OCI-LY1 (cell line): ENCODE measurements around the gene OSBPL5.

Source experiments
- H2AFZ ChIP-seq: fragments of 200-600 bp; sonication (generic), shearing (Covaris generic); 2 replicates; pipeline ENCODE4 v1.6.0; 2014; ENCODE audit warnings: antibody characterized with exemption, mild to moderate bottlenecking, low read length
- H3F3A ChIP-seq: fragments of 200-600 bp; sonication (generic), shearing (Covaris generic); 2 replicates; pipeline ENCODE4 v1.6.0; 2014; ENCODE audit warnings: mild to moderate bottlenecking, antibody characterized with exemption, low read length, moderate library complexity; ENCODE audit not compliant: insufficient read depth
- H3K27ac ChIP-seq: fragments of 200-600 bp; sonication (generic); 2 replicates; pipeline ENCODE4 v1.5.1; 2014; ENCODE audit warnings: low read length, mixed run types, mild to moderate bottlenecking, low read depth; ENCODE audit not compliant: poor library complexity, severe bottlenecking
- H3K27me3 ChIP-seq: fragments of 200-600 bp; sonication (generic); 2 replicates; pipeline ENCODE4 v1.6.0; 2014; ENCODE audit warnings: antibody characterized with exemption, mild to moderate bottlenecking, low read length, moderate library complexity; ENCODE audit not compliant: insufficient read depth
- H3K36me3 ChIP-seq: fragments of 200-600 bp; sonication (generic); 2 replicates; pipeline ENCODE4 v1.6.1; 2014; ENCODE audit warnings: mild to moderate bottlenecking, antibody characterized with exemption, low read length, moderate library complexity, mixed read lengths; ENCODE audit not compliant: insufficient read depth
- H3K4me1 ChIP-seq: fragments of 200-600 bp; sonication (generic); 2 replicates; pipeline ENCODE4 v1.5.1; 2014; ENCODE audit warnings: mild to moderate bottlenecking, low read length, moderate library complexity; ENCODE audit not compliant: insufficient read depth, severe bottlenecking
- H3K4me2 ChIP-seq: fragments of 200-600 bp; sonication (generic), shearing (Covaris generic); 2 replicates; pipeline ENCODE4 v1.6.1; 2014; ENCODE audit warnings: low read length
- H3K4me3 ChIP-seq: fragments of 200-600 bp; sonication (generic); 2 replicates; pipeline ENCODE4 v1.5.1; 2014; ENCODE audit warnings: low read length, low read depth, mild to moderate bottlenecking, mixed read lengths; ENCODE audit not compliant: poor library complexity, severe bottlenecking
- H3K79me2 ChIP-seq: fragments of 200-600 bp; shearing (Covaris generic); 2 replicates; pipeline ENCODE4 v1.6.1; 2016; ENCODE audit warnings: mixed run types, low read length, mixed read lengths; ENCODE audit not compliant: insufficient read depth
- H3K9ac ChIP-seq: fragments of 200-600 bp; sonication (generic), shearing (Covaris generic); 2 replicates; pipeline ENCODE4 v1.6.1; 2014; ENCODE audit warnings: mild to moderate bottlenecking, low read length, mixed read lengths
- H3K9me2 ChIP-seq: fragments of 200-600 bp; sonication (generic), shearing (Covaris generic); 2 replicates; pipeline ENCODE4 v1.6.1; 2014; ENCODE audit warnings: low read depth, mild to moderate bottlenecking, low read length, mixed read lengths
- H3K9me3 ChIP-seq: fragments of 200-600 bp; shearing (Covaris generic); 2 replicates; pipeline ENCODE4 v1.6.1; 2014; ENCODE audit warnings: low read length, mixed read lengths
- H4K20me1 ChIP-seq: fragments of 200-600 bp; sonication (generic), shearing (Covaris generic); 2 replicates; pipeline ENCODE4 v1.6.0; 2016; ENCODE audit warnings: mild to moderate bottlenecking, low read length; ENCODE audit not compliant: insufficient read depth
- CTCF ChIP-seq: fragments of 200-600 bp; sonication (generic), shearing (Covaris generic); IDR thresholded peaks from 2 replicates; pipeline ENCODE4 v1.5.1; 2017; ENCODE audit warnings: mild to moderate bottlenecking, antibody characterized with exemption, low read length, moderate library complexity, mixed read lengths
- EZH2 ChIP-seq: fragments of 200-600 bp; sonication (generic), shearing (Covaris generic); IDR thresholded peaks from 2 replicates; pipeline ENCODE4 v1.8.0; 2017; ENCODE audit warnings: borderline replicate concordance, mixed run types, mild to moderate bottlenecking, antibody characterized with exemption, low read length, moderate library complexity, mixed read lengths

OSBPL5 gene

DNA sequence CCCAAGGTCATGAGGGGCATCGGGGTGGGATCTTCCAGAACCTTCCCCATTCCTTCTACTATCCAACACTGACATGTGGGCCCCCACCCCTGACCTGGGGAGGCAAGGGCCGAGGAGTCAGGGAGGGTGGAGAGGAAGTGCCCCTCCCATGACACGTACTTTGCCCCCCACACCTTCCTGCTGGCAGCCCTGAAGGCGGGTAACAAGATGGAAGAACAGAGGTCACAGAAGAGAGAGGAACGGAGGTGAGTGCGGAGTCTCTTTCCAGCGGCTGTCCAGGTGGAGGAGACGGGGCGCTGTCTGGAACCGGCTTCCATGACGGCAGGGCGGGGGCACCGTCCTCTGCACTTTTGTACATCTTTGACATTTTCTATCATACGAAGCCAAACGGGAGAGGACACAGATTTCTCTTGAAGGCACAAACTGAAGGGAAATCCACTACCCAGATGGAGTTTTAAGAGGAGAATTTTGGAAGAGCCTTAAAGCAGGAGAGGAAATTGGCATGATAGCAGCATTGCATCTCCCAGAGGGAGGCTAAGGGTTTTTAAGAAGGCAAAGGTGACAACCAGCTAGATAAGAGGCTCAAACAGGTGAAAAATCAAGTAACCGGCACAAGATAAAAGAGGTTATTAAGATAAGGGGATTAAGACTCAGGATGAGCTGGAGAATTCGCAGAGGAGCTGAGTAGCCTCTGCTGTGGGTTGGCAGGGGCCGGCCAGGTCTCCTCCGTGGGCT is 16.7 kb downstream of the OSBPL5 start:
- Histone ChIP-seq H3K36me3 (no peaks in the 10 kb centered on the region), H3K4me2 (no peak overlapping the region), H2AFZ (no peak overlapping the region), H3K4me1 (no peaks in the 10 kb centered on the region), H4K20me1 (no peaks in the 10 kb centered on the region), H3K9me2 (no peaks in the 10 kb centered on the region), H3K4me3 (no peak overlapping the region), H3K27ac (no peak overlapping the region), H3F3A (no peaks in the 10 kb centered on the region), H3K9me3 (no peaks in the 10 kb centered on the region), H3K9ac (no peak overlapping the region), H3K27me3 (peaks cover 9% of the 10 kb centered on the region; the same call in 1 of the 2 replicates), H3K79me2 (no peaks in the 10 kb centered on the region)
- no peak for TF ChIP-seq CTCF
- TF ChIP-seq EZH2 = no peak

DNA sequence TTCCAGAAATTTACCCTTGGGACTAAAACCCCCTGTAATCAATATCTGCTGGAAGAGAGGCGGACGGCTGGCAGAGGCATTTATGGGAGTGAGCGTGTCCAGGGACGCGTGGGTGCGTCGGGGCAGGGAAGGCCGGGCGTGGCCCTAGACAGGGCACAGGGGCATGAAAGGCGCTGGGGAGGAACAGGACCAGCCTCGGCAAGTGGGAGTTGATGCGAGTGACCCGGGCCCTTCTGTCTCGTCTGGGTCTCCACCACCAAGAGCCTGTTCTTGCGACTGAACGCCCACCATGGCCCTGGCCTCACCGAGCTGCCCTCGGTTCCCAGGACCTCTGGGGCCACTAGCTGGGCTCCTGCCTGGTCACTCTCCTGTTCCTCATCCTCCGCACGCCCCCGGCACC is 17.5 kb downstream of the OSBPL5 start:
- Histone ChIP-seq H4K20me1 (no peaks in the 10 kb centered on the region), H3K4me1 (no peaks in the 10 kb centered on the region), H3K36me3 (no peaks in the 10 kb centered on the region), H3K9ac (no peak overlapping the region), H3K27me3 (peaks cover 9% of the 10 kb centered on the region; the same call in 1 of the 2 replicates), H3K4me3 (no peak overlapping the region), H3K9me3 (no peaks in the 10 kb centered on the region), H3F3A (no peaks in the 10 kb centered on the region), H2AFZ (no peak overlapping the region), H3K27ac (no peak overlapping the region), H3K4me2 (no peak overlapping the region), H3K9me2 (no peaks in the 10 kb centered on the region), H3K79me2 (no peaks in the 10 kb centered on the region)
- TF ChIP-seq CTCF = no peak

DNA sequence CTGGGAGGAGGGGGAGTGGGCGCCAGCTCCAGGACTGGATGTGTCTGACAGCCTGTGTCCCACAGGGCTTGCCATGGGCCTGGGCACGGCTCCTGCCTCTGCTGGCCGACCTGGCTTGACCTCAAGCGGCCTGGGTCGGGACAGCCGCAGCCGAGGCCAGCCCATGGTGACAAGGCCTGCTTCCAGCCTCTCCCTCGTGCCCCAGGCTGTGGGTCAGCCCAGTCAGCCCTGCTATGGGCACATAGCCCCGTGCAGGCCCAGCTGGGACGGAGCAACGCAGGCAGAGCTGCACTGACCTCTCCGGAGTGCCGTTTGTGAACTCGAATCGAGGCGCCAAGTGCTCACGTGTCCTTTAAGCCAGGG is 17.9 kb downstream of the OSBPL5 start:
- Histone ChIP-seq H3K4me1 (no peaks in the 10 kb centered on the region), H3K9me3 (no peaks in the 10 kb centered on the region), H4K20me1 (no peaks in the 10 kb centered on the region), H3F3A (no peaks in the 10 kb centered on the region), H3K79me2 (no peaks in the 10 kb centered on the region), H3K9ac (no peak overlapping the region), H3K4me2 (no peak overlapping the region), H3K27me3 (peaks cover 7% of the 10 kb centered on the region; the same call in 1 of the 2 replicates), H3K4me3 (no peak overlapping the region), H3K9me2 (no peaks in the 10 kb centered on the region), H2AFZ (no peak overlapping the region), H3K36me3 (no peaks in the 10 kb centered on the region), H3K27ac (no peak overlapping the region)
- TF ChIP-seq CTCF (no peak), EZH2 (no peak)
